Activated CD4-positive, alpha-beta T cell treated with anti-CD3 and anti-CD28 coated beads, Interleukin-10, Interleukin-2, amounts not matched to agents 100 ng/mL and 50 ng/mL, durations not matched to agents 16 hours and 8 hours (primary cell): ENCODE results near the gene PMM2.
"Not testable (repeated sequence)": the region's sequence is repeated elsewhere in the genome, so short reads cannot be mapped to it uniquely, and the experiment has no call there.

Experiments used
- DNase-seq: peaks from one replicate; pipeline ENCODE4 v3.0.0-alpha.2; 2020

Gene PMM2

DNA sequence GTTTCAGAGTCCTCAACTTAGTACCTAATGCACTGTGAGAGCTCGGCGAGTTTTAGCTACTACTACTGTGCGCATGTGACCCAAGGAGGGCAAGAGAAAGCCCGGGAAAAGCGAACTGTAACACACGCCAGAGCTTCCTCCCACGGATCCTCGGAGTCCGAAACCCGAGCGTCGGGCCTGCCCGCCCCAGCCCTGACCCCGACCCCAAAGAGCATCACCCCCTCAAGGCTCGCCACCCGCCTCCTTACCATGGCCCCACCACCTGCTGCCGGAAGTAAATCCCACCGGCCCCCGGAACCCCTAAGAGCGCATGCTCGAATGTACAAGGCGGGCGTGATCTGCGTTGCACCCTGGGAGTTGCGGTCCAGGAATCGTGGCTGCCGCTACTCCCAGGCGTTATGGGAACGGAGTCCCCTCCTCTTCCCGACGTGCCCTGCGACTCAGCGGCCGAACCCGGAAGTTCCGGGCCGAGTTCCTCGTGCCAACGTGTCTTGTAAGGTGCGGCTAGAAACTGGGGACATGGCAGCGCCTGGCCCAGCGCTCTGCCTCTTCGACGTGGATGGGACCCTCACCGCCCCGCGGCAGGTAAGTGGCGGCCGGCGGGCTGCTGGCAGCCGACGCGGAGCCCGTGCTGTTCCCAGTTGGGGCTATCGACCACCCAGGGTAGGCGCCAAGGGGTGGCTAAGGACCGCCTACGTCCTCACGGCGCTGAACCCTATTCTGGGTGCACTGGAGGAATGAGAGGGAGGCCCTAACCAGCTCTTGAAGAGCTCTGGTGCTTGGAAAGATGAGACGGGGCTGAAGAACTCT is at the start of gene PMM2, which contains the start of gene TMEM186:
PMM2 (plus strand) TSS at position 476 of the 810 bp plus-strand sequence; CDS start at position 520, 44 bp downstream.
TMEM186 (minus strand) TSS at position 276 of the 810 bp plus-strand sequence; CDS start at position 251, 25 bp downstream.
- peak; percentile 98 for DNase-seq

GRCh38 chr16:8748944-8749343 is 48.7 kb upstream of the PMM2 start:
- DNase-seq = not testable (repeated sequence)

DNA sequence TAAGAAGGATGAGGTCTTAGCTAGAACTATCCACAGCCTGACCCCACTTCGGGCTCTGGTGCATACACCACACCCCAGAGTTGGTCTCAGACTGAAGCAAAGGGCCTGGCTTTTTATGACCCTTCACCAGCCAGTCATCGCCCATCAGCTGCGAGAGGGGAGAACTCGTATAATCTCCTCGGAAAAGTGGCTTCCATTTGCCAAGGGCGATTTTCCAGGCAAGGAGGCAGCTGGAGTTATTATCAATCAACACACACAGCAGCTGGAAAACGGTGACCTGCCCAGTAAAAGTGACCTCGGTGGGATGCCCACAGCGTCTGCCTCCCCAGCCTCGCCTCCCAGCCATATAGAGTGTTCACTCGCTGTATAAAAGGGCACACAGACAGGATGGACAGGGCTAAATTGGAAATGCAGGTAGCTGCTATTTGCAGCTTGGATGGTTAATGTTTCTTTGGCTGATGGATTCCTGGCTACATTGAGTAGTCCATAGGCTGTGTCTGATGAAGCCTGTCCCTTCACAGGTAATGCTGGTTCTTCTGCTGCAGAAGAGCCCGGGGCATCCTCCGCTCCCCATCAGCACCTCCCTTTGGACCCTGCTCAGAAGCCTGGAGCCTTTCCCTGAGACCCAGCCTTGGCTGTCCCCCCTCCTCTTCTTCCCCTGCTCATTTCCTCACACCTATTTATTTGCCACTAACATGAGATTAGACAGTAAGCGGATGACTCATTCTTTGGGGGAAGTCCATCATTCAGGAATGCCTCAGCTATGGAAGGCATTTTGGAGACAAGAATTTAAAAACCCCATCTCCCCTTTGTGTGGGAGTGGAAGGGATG is 45.9 kb upstream of the PMM2 start:
- DNase-seq = no peak

DNA sequence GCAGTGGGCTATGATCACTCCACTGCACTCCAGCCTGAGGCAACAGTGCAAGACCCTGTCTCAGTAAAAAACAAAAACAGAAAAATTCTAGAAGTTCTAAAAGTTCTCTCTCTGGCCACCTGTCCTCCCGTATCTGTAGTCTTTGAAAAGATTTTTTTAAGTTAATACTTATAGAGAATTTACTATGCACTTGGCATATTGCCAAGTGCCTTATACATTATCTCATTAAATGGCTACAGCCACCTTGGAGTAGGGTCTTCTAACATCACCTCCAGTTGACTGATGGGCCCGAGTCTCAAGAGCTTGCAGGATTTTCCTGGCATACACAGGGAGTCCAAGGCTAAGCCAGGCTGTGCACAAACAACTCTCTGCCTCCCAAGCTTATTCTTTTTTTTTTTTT is 44.9 kb upstream of the PMM2 start:
- no peak for DNase-seq

- no peak for DNase-seq
Observed at GRCh38 chr16:8753416-8754054, 44.1 kb upstream of the PMM2 start.

GRCh38 chr16:8756755-8757154 is 40.9 kb upstream of the PMM2 start:
- DNase-seq = no peak

DNA sequence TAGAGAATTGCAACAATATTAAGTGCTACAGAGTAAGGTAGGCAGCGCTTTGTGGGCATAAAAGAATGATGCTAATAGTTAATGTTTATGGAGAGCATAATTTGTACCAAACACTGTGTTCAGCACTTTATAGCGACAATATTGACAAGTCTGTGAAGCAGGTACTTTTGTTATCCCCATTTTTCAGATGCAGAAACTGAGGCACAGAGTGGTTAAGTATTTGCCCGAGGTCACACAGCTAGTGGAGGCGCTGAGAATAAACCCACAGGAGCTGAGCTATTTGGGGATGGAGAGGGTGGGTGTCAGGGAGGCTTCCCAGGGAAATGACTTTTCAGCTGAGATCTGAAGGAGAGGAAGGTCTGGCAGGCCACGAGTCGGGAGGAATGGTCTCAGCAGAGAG is 39.6 kb upstream of the PMM2 start:
- no peak for DNase-seq

DNA sequence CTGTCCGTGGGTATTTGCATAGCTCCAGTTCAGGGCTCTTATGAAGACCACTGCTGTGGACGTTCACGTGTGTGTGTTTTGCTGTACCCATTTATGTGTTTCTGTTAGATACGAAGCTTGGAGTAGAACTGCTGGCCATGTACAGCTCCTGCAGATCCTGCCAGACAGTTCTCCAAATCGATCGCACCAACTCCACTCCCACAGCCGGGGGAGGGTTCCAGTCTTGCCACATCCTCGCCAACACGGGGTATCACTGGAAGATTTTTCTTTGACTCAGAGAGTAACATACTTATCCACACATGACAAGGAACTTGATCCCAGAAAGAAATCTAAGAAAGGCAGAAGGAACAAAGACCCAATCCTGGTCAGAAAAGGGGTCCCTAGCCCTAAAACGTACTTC is 37.6 kb upstream of the PMM2 start:
- DNase-seq = no peak

DNA sequence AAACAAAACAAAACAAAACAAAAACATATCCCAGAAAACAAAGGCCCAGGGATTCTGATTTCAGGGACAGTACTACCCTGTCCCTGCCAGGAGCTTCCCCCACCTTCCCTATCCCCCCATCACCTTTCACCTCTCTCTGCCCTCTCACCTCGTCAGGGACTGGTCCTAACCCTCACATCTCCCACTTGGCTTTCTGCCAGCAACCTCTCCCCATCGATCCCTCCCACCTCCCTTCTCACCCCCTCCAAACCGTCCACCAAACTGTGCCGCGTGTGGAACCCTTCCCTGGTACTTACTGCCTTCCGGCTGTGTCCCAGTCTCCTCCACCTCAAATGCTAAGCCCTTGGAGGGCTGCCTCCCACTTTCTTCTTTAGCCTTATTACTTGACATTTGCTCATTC is 36.6 kb upstream of the PMM2 start:
- no peak for DNase-seq

DNA sequence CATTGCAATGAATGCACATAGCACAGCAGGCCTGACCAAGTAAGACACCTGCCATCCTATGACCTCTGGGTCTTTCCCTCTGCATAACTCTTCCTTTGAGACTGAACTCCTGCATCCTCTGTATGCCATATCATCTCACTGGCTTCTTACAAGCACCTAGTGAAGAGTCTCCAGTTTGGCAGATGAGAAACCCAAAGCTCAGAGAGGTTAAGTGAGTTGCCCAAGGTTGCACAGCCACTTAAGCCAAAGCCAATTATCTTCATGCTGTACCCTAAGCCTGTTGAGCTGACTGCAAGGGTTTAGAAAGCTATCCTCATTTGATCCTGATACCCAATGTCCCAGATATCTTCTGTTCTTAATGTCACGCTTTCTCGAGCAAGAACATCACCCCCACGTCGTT is 35.4 kb upstream of the PMM2 start:
- no peak for DNase-seq

DNA sequence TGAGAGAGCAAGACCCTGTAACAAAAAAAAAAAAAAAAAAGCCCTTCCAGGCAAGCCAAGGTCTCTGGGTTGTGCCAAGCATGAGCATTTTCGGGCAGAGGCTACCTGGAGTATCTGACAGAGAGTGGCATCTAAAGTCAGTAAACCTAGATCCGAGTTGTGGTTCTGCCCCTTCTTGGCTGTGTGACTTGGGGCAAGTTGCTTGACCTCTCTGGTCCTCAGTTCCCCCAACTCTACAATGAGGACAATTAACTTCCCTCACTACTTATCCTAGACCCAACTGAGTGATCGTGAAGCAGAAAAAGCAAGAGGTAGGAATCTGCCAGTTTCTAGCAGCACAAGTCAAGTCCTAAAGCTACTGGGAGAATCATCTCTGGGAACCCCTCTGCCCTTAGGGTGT is 34.6 kb upstream of the PMM2 start:
- DNase-seq = no peak

- DNase-seq = no peak
Observed at GRCh38 chr16:8763899-8764298, 33.7 kb upstream of the PMM2 start.

DNA sequence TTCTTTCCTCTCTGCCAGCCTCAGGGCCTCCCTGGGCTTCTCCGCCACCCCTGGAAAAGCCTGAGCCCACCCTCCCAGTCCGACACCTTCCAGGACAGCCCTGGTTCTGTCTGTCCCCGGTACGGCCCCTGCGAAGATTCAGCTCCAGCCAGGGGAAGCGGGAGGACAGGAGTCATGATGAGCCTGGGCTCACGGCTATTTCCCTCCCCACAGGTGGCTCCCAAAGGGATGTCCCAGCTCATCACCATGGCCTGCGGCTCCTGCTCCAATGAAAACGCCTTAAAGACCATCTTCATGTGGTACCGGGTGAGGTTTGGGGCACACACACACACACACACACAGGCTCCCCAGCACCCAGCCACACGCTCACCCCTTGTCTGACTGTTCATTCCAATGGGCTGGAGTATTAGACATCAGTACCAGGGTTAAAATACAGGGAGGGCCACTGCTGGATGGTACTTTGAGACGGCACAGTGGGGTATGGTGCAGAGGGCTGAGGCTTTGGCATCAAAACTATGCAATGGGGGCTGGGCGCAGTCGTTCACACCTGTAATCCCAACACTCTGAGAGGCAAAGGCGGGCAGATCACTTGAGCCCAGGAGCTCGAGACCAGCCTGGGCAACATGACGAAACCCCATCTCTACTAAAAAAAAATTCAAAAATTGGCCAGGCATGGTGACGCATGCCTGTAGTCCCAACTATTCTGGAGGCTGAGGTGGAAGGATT is 33.0 kb upstream of the PMM2 start:
- no peak for DNase-seq

DNA sequence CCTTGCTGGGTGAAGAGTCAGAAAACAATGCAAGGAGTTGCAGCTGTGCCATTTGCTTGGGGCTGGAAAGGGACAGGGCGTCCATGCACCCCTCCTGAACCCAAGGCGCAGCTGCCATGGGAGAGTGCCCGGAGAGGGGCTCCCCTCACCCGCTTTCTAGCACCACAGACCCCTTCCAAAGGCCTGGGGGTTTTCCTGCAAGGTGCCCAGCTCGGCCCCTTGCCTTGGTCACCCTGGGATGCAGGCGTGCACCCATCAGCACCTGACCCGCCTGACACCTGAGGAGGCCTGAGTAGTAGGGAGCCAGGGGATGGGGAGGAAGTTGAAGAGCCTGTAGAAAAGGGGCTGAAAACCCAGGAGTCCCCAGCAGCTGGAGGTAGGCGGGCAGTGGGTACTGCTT is 30.5 kb upstream of the PMM2 start:
- no peak for DNase-seq

DNA sequence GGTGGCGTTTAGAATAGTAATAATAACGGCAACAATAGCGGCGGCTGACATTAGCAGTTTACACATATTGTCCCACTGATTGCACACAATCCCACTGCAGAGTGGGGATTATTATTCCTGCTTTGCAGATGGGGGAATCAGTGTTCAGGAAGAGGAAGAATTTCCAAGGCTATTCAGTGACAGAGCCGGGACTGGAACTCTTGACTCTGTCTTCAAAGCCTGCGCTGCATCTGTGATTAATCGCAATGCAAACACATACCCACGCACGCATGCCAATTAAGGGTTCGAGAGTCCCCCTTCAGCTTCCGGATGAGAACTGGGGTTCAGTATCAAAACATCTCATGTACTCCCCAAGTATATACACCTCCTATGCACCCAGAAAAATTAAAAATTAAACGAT is 29.4 kb upstream of the PMM2 start:
- no peak for DNase-seq

DNA sequence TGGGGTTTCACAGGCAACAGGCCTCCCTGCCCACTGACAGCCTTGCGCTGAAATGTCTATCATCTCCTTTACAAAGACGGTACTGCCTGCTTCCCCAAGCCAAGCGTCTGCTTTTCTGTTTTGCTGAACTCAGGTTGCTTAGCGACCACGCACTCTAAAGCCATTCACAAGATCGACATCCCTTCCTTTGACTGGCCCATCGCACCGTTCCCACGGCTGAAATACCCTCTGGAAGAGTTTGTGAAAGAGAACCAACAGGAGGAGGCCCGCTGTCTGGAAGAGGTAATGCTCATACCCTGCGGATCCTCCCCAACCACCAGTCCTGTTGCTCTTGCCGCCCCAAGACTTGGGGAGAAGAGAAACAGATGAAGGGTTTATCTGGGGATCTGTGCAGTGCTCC is 28.9 kb upstream of the PMM2 start:
- DNase-seq = no peak

- DNase-seq = no peak
Observed at GRCh38 chr16:8773537-8773936, 24.1 kb upstream of the PMM2 start.

- no peak for DNase-seq
Observed at GRCh38 chr16:8774208-8774607, 23.4 kb upstream of the PMM2 start.

- DNase-seq = no peak
Observed at GRCh38 chr16:8775359-8775758, 22.3 kb upstream of the PMM2 start.

GRCh38 chr16:8776129-8776584 is 21.5 kb upstream of the PMM2 start:
- DNase-seq = no peak

DNA sequence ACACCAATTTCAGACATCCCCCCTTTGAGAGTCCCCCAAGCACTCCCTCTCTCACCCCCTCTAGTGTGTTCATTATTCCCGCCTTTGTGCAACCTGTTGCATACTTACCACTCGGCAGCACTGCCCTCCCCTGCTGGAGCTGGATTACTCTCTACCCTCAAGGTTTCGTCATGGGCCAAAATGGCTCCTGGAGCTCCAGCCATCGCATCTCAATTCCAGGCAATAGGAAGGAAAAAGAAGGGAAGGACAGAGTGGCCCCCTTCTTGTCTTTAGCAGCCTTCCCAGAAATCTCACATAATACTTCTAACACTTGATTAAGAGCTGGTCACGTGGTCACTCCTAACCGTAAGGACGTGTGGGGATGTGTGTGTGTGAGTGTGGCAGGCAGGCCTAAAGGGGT is 20.4 kb upstream of the PMM2 start:
- no peak for DNase-seq

DNA sequence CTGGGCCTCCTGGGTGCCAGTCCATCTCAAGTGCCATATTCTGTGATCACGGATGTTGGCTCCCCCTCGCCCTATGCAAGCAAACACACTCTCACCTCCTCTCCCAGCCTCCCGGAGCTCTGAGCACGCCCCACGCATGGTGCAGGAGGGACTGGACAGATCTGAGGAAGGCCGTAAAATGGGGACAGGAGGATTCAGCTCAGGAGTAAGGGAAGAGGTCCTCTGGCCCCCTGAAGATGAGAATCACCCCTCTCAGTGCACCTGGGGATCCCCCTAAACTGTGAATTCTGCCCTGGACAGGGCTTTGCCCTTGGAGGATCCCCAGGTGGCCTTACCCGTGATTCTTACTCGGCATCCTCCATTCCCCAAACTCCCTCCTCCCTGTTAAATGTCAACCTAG is 15.8 kb upstream of the PMM2 start:
- no peak for DNase-seq

DNA sequence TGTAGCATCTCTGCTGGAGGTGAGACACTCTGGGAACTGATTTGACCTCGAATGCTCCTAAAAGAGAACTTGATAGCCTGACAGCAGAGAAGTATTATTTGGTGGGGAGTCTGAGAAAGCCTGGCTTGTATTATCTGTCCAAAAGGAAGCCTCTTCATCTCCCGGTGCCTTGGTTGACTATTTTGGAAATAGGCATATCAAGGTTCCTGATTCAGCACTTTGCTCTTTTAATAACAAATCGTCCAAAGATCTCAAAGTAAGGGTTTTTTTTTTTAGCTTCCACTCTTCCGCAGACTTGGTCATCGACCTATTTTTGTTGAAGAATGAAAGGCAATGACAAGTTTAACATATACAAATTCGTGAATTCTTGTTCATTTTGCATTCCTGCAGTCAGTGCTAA is 15.0 kb upstream of the PMM2 start:
- no peak for DNase-seq
